H9 (cell line): ENCODE results near the gene LMLN. TPM values are rescaled to one million over a fixed set of nuclear protein-coding genes. Genes with fewer than 3 reads are reported as not detected.

Experiments
- DNase-seq: peaks from one replicate; pipeline ENCODE4 v3.0.0-alpha.2; 2017
- H2AFZ ChIP-seq: one replicate; pipeline ENCODE4 v1.6.1; 2013; ENCODE audit warnings: mild to moderate bottlenecking, low read length, control low read depth, moderate library complexity
- H2AK5ac ChIP-seq: 2 replicates; pipeline ENCODE4 v1.6.1; 2013; ENCODE audit warnings: low read length, control low read depth, mixed read lengths; ENCODE audit not compliant: insufficient read length
- H2BK120ac ChIP-seq: one replicate; pipeline ENCODE4 v1.6.1; 2013; ENCODE audit warnings: low read depth, mild to moderate bottlenecking, low read length, control low read depth, inconsistent platforms; ENCODE audit not compliant: poor library complexity, severe bottlenecking
- H2BK12ac ChIP-seq: 2 replicates; pipeline ENCODE4 v1.6.1; 2013; ENCODE audit warnings: low read length, control low read depth, mixed read lengths, low read depth; ENCODE audit not compliant: insufficient read length
- H2BK15ac ChIP-seq: 2 replicates; pipeline ENCODE4 v1.6.1; 2013; ENCODE audit warnings: low read depth, low read length, control low read depth
- H2BK20ac ChIP-seq: one replicate; pipeline ENCODE4 v1.6.1; 2013; ENCODE audit warnings: low read depth, mild to moderate bottlenecking, low read length, control low read depth, inconsistent platforms; ENCODE audit not compliant: poor library complexity, severe bottlenecking
- H2BK5ac ChIP-seq: 2 replicates; pipeline ENCODE4 v1.6.1; 2013; ENCODE audit warnings: low read length, control low read depth, mixed read lengths; ENCODE audit not compliant: insufficient read length
- H3K14ac ChIP-seq: 2 replicates; pipeline ENCODE4 v1.6.1; 2013; ENCODE audit warnings: low read length, control low read depth; ENCODE audit not compliant: insufficient read depth
- H3K18ac ChIP-seq: 2 replicates; pipeline ENCODE4 v1.6.1; 2013; ENCODE audit warnings: low read depth, mild to moderate bottlenecking, mixed read lengths, low read length, control low read depth; ENCODE audit not compliant: insufficient read length
- H3K23ac ChIP-seq: 2 replicates; pipeline ENCODE4 v1.6.1; 2013; ENCODE audit warnings: low read length, control low read depth, mixed read lengths, low read depth; ENCODE audit not compliant: insufficient read length
- H3K23me2 ChIP-seq: 2 replicates; pipeline ENCODE4 v1.6.1; 2013; ENCODE audit warnings: low read depth, mild to moderate bottlenecking, mixed read lengths, low read length, control low read depth; ENCODE audit not compliant: insufficient read length, poor library complexity, severe bottlenecking
- H3K27ac ChIP-seq: 2 replicates; pipeline ENCODE4 v1.5.1; 2013; ENCODE audit warnings: low read length, control low read depth, mixed read lengths, low read depth; ENCODE audit not compliant: insufficient read length
- H3K27me3 ChIP-seq: 2 replicates; pipeline ENCODE4 v1.6.1; 2013; ENCODE audit warnings: low read length, control low read depth, inconsistent platforms; ENCODE audit not compliant: insufficient read depth
- H3K4ac ChIP-seq: 2 replicates; pipeline ENCODE4 v1.6.1; 2013; ENCODE audit warnings: low read depth, mild to moderate bottlenecking, control low read depth, inconsistent platforms, low read length, moderate library complexity
- H3K4me1 ChIP-seq: 2 replicates; pipeline ENCODE4 v1.6.1; 2013; ENCODE audit warnings: low read length, control low read depth, inconsistent platforms; ENCODE audit not compliant: insufficient read depth
- H3K4me2 ChIP-seq: 2 replicates; pipeline ENCODE4 v1.6.1; 2013; ENCODE audit warnings: low read length, control low read depth, mixed read lengths; ENCODE audit not compliant: insufficient read length, insufficient read depth
- H3K56ac ChIP-seq: 2 replicates; pipeline ENCODE4 v1.6.1; 2013; ENCODE audit warnings: low read depth, mild to moderate bottlenecking, mixed read lengths, low read length, control low read depth; ENCODE audit not compliant: insufficient read length
- H3K79me1 ChIP-seq: 2 replicates; pipeline ENCODE4 v1.6.1; 2013; ENCODE audit warnings: low read depth, mild to moderate bottlenecking, moderate library complexity, low read length, control low read depth, inconsistent platforms; ENCODE audit not compliant: insufficient read depth, poor library complexity, severe bottlenecking
- H3K79me2 ChIP-seq: 2 replicates; pipeline ENCODE4 v1.6.1; 2013; ENCODE audit warnings: low read length, control low read depth, inconsistent platforms; ENCODE audit not compliant: insufficient read depth
- H3K9ac ChIP-seq: 2 replicates; pipeline ENCODE4 v1.6.1; 2013; ENCODE audit warnings: low read length, control low read depth, mixed read lengths; ENCODE audit not compliant: insufficient read length; ENCODE audit errors: extremely low read depth
- H3K9me3 ChIP-seq: one replicate; pipeline ENCODE4 v1.6.1; 2013; ENCODE audit warnings: low read depth, low read length, inconsistent platforms; ENCODE audit not compliant: control insufficient read depth
- H3T11ph ChIP-seq: one replicate; pipeline ENCODE4 v1.6.1; 2013; ENCODE audit warnings: mild to moderate bottlenecking, low read length, control low read depth, inconsistent platforms
- H4K20me1 ChIP-seq: one replicate; pipeline ENCODE4 v1.6.1; 2013; ENCODE audit not compliant: control insufficient read depth, insufficient read length, insufficient read depth
- H4K5ac ChIP-seq: 2 replicates; pipeline ENCODE4 v1.6.1; 2013; ENCODE audit warnings: low read depth, mild to moderate bottlenecking, mixed read lengths, low read length, control low read depth; ENCODE audit not compliant: insufficient read length
- H4K8ac ChIP-seq: replicated peaks from 2 replicates; pipeline ENCODE4 v1.6.1; 2013; ENCODE audit warnings: low read length, control low read depth, mixed read lengths, low read depth; ENCODE audit not compliant: insufficient read length
- H4K91ac ChIP-seq: 2 replicates; pipeline ENCODE4 v1.6.1; 2013; ENCODE audit warnings: low read depth, mild to moderate bottlenecking, moderate library complexity, mixed read lengths, low read length, control low read depth; ENCODE audit not compliant: insufficient read length
- H3K27ac Mint-ChIP-seq, 3 experiments: 2 replicates in 2 of 3; 3 replicates in 1 of 3; pipeline ENCODE4 v1.8.0; 2020 to 2021; ENCODE audit warnings: mixed read lengths in 3 of 3, mild to moderate bottlenecking in 1 of 3, moderate library complexity in 1 of 3
- H3K27me3 Mint-ChIP-seq: 2 replicates; pipeline ENCODE4 v1.8.0; 2021; ENCODE audit warnings: low read depth, mild to moderate bottlenecking, moderate library complexity, mixed read lengths
- H3K36me3 Mint-ChIP-seq, 3 experiments: 2 replicates in 2 of 3; 3 replicates in 1 of 3; pipeline ENCODE4 v1.8.0; 2020 to 2021; ENCODE audit warnings: low read depth in 3 of 3, mixed read lengths in 3 of 3; ENCODE audit not compliant: insufficient read depth in 1 of 3
- H3K4me1 Mint-ChIP-seq, 2 experiments: 2 replicates each; pipeline ENCODE4 v1.8.0; 2020; ENCODE audit warnings: mixed read lengths in 2 of 2
- H3K4me3 Mint-ChIP-seq, 2 experiments: 2 replicates in 1 of 2; 3 replicates in 1 of 2; pipeline ENCODE4 v1.8.0; 2020 to 2021; ENCODE audit warnings: mild to moderate bottlenecking in 2 of 2, mixed read lengths in 2 of 2, moderate library complexity in 1 of 2
- H3K9me3 Mint-ChIP-seq, 2 experiments: 2 replicates in 1 of 2; 3 replicates in 1 of 2; pipeline ENCODE4 v1.8.0; 2020; ENCODE audit warnings: mild to moderate bottlenecking in 2 of 2, mixed read lengths in 2 of 2, moderate library complexity in 1 of 2
- WGBS: extraction: QIAGEN DNeasy Blood & Tissue Kit; methylation state at CpG from one replicate; pipeline ENCODE4 v1.1.7; 2013; ENCODE audit warnings: missing lambda C conversion rate, low lambda C conversion rate, mixed read lengths; ENCODE audit not compliant: insufficient read length; ENCODE audit errors: extremely low coverage; 5-methylcytosine and 5-hydroxymethylcytosine counted together
- total RNA-seq: library from RNA; stranded (reverse); gene quantifications from 2 replicates; pipeline ENCODE4 v1.2.1, GENCODE V29; 2021
- TF ChIP-seq, protein P1 (sequence below): fragments of 200-600 bp; sonication (generic); conservative IDR thresholded peaks from 3 replicates; pipeline ENCODE4 v1.8.0; 2021; ENCODE audit warnings: antibody characterized with exemption, mild to moderate bottlenecking

LMLN gene
- total RNA-seq, 1 experiment from 2014 or later: 3.8 TPM

DNA sequence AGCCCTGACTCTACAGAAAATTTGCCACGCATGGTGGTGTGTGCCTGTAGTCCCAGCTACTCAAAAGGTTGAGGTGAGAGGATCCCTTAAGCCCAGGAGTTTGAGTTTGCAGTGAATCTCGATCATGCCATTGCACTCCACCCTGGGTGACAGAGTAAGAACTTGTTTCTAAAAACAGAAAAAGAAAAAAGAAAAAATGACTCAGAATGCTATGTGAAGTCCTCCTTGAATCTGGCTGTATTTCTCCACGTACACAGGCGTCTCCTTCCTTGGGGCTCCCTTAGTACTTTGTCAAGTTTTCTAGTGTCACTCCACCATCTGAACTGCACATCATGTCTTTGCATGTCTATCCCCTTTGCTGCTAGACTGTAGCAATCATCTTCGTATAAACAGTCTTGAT, 104.4 kb downstream of the LMLN start:
- Histone ChIP-seq H4K5ac (no peak overlapping the region), H2BK20ac (no peak overlapping the region), H2AK5ac (no peak overlapping the region), H4K20me1 (no peaks in the 10 kb centered on the region), H3T11ph (no peak overlapping the region), H3K23ac (no peak overlapping the region), H3K79me1 (no peaks in the 10 kb centered on the region), H2AFZ (no peak overlapping the region), H3K9ac (no peak overlapping the region), H2BK12ac (no peak overlapping the region), H3K79me2 (no peaks in the 10 kb centered on the region), H3K4me2 (no peak overlapping the region), H3K4ac (no peak overlapping the region), H3K18ac (no peak overlapping the region), H3K27ac (no peak overlapping the region), H3K14ac (no peak overlapping the region), H2BK120ac (no peak overlapping the region), H3K23me2 (no peaks in the 10 kb centered on the region), H2BK15ac (no peak overlapping the region), H3K27me3 (no peaks in the 10 kb centered on the region), H4K8ac (no peak overlapping the region), H3K4me1 (no peaks in the 10 kb centered on the region), H4K91ac (no peak overlapping the region), H2BK5ac (no peak overlapping the region), H3K56ac (no peak overlapping the region), H3K9me3 (no peaks in the 10 kb centered on the region)
- DNase-seq: no peak
- WGBS: no CpG with 5 or more reads among the region's 5 CpGs
- TF ChIP-seq, protein P1, sequence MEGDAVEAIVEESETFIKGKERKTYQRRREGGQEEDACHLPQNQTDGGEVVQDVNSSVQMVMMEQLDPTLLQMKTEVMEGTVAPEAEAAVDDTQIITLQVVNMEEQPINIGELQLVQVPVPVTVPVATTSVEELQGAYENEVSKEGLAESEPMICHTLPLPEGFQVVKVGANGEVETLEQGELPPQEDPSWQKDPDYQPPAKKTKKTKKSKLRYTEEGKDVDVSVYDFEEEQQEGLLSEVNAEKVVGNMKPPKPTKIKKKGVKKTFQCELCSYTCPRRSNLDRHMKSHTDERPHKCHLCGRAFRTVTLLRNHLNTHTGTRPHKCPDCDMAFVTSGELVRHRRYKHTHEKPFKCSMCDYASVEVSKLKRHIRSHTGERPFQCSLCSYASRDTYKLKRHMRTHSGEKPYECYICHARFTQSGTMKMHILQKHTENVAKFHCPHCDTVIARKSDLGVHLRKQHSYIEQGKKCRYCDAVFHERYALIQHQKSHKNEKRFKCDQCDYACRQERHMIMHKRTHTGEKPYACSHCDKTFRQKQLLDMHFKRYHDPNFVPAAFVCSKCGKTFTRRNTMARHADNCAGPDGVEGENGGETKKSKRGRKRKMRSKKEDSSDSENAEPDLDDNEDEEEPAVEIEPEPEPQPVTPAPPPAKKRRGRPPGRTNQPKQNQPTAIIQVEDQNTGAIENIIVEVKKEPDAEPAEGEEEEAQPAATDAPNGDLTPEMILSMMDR: no peak
- Mint-ChIP-seq H3K27ac (no peak overlapping the region), H3K9me3 (no peaks in the 10 kb centered on the region), H3K4me3 (no peak overlapping the region), H3K27me3 (peaks cover 20% of the 10 kb centered on the region), H3K36me3 (no peaks in the 10 kb centered on the region), H3K4me1 (peaks cover 6% of the 10 kb centered on the region in 2 experiments)
